Measurements from ENCODE around the gene LORICRIN.

- no peak for TF ChIP-seq GATA3 (IDR thresholded peaks at IDR 0.05; ENCODE audit: low read depth, low read length)
- TF ChIP-seq GATA2 (IDR thresholded peaks at IDR 0.05; ENCODE audit: low read depth, low read length), result no peak
Measured at GRCh38 chr1:153220606-153221303, 38.7 kb upstream of the LORICRIN start.

All from SH-SY5Y (cell line).